Upper lobe of left lung (tissue), 6 donors: Measurements from ENCODE around the gene LILRB5. TPM values are rescaled to one million over a fixed set of nuclear protein-coding genes. Genes with fewer than 3 reads are reported as not detected.
"Not testable (repeated sequence)": the region's sequence is repeated elsewhere in the genome, so short reads cannot be mapped to it uniquely, and the experiment has no call there.

Experiments
- ATAC-seq, 2 donors: fragments of 200-7000 bp; cut with Tn5 transposase; one replicate each; pipeline ENCODE4 v1.9.1; 2022; ENCODE audit warnings: mild to moderate bottlenecking in 2 of 2, moderate library complexity in 2 of 2; ENCODE audit not compliant: low FRiP score in 2 of 2
- DNase-seq, 2 donors: peaks; one replicate each; pipeline ENCODE4 v3.0.0-alpha.2; 2019 to 2020
- H3K27ac ChIP-seq, 4 donors: fragments of 200-600 bp; sonication (generic); one replicate each; pipeline ENCODE4 v1.5.1; 2016 to 2019
- H3K27me3 ChIP-seq, 4 donors: fragments of 200-600 bp; sonication (generic); one replicate each; pipeline ENCODE4 v1.5.1; 2017 to 2019
- H3K36me3 ChIP-seq, 4 donors: fragments of 200-600 bp; sonication (generic); one replicate each; pipeline ENCODE4 v1.5.1; 2016 to 2019
- H3K4me1 ChIP-seq, 4 donors: fragments of 200-600 bp; sonication (generic); one replicate each; pipeline ENCODE4 v1.5.1; 2018 to 2019
- H3K4me3 ChIP-seq, 4 donors: fragments of 200-600 bp; sonication (generic); one replicate each; pipeline ENCODE4 v1.5.1; 2017 to 2019; ENCODE audit warnings: mild to moderate bottlenecking in 2 of 4, moderate library complexity in 1 of 4
- H3K9me3 ChIP-seq, 4 donors: fragments of 200-600 bp; sonication (generic); one replicate each; pipeline ENCODE4 v1.5.1; 2018 to 2019
- EP300 ChIP-seq, 4 donors: sonication (generic); formaldehyde crosslinking; IDR thresholded peaks; one replicate each; pipeline ENCODE4 v1.5.1; 2017; ENCODE audit warnings: antibody characterized with exemption in 4 of 4, control low read depth in 2 of 4
- POLR2A ChIP-seq, 4 donors: fragments of 450-650 bp; IDR thresholded peaks; one replicate each; pipeline ENCODE4 v1.5.1; 2016 to 2017; ENCODE audit warnings: antibody characterized with exemption in 4 of 4, mild to moderate bottlenecking in 2 of 4
- POLR2AphosphoS5 ChIP-seq, 2 donors: sonication (generic); formaldehyde crosslinking; IDR thresholded peaks; one replicate each; pipeline ENCODE4 v1.5.1; 2017; ENCODE audit warnings: antibody characterized with exemption in 2 of 2
- WGBS, 2 donors: methylation state at CpG; one replicate each; pipeline ENCODE4 v1.1.5; 2017 to 2018; 5-methylcytosine and 5-hydroxymethylcytosine counted together
- total RNA-seq, 6 donors: library from RNA; depleted of rRNA in 4 of 6; stranded (reverse); fragments of >200 nt in 4 of 6; gene quantifications; one replicate each; pipeline versions ENCODE4 v1.1.0 to v1.2.1, GENCODE V29; 2016 to 2021
- TF ChIP-seq, protein P1 (sequence below), 6 experiments: fragments of 450-650 bp in 4 of 6; fragments of 200-600 bp in 2 of 6; sonication (generic) in 2 of 6; IDR thresholded peaks; one replicate each; pipeline ENCODE4 v1.5.1; 2016 to 2019; ENCODE audit warnings: antibody characterized with exemption in 6 of 6
- donor health status: DM: no; HTN: no; CAD: no; lungs with moderate emphysema.
- donor health status: DM: no; HTN: yes; CAD: no; lungs with severe emphysema.

The LILRB5 gene
- total RNA-seq, 6 donors from 2014 or later, result 5.1 to 54.5 (median 10.0) TPM

GRCh38 chr19:54218960-54219661 is 38.0 kb downstream of the LILRB5 start:
- no peak for TF ChIP-seq POLR2AphosphoS5 (IDR thresholded peaks at IDR 0.05)
- TF ChIP-seq, protein P1, sequence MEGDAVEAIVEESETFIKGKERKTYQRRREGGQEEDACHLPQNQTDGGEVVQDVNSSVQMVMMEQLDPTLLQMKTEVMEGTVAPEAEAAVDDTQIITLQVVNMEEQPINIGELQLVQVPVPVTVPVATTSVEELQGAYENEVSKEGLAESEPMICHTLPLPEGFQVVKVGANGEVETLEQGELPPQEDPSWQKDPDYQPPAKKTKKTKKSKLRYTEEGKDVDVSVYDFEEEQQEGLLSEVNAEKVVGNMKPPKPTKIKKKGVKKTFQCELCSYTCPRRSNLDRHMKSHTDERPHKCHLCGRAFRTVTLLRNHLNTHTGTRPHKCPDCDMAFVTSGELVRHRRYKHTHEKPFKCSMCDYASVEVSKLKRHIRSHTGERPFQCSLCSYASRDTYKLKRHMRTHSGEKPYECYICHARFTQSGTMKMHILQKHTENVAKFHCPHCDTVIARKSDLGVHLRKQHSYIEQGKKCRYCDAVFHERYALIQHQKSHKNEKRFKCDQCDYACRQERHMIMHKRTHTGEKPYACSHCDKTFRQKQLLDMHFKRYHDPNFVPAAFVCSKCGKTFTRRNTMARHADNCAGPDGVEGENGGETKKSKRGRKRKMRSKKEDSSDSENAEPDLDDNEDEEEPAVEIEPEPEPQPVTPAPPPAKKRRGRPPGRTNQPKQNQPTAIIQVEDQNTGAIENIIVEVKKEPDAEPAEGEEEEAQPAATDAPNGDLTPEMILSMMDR (IDR thresholded peaks at IDR 0.05), result no peak
- H3K27me3 ChIP-seq, result no peaks in the 10 kb centered on the region
- H3K9me3 ChIP-seq, result no peaks in the 10 kb centered on the region
- DNase-seq (no peak), ATAC-seq (no peak)
- H3K36me3 ChIP-seq, result peaks cover 0 to 33% (median 5%) of the 10 kb centered on the region in 4 donors
- no peak overlapping the region for H3K4me3 ChIP-seq
- WGBS, 2 donors, result 83 to 87% methylated on average over 20 to 26 of the region's 27 CpGs
- no peak overlapping the region for H3K27ac ChIP-seq
- peaks cover 0 to 7% (median 0%) of the 10 kb centered on the region in 4 donors for H3K4me1 ChIP-seq

GRCh38 chr19:54218259-54218658 is 38.8 kb downstream of the LILRB5 start:
- Histone ChIP-seq H3K4me1 (peaks cover 0 to 4% (median 1%) of the 10 kb centered on the region in 4 donors), H3K4me3 (no peak overlapping the region), H3K27ac (no peak overlapping the region), H3K36me3 (peaks cover 0 to 33% (median 5%) of the 10 kb centered on the region in 4 donors), H3K9me3 (no peaks in the 10 kb centered on the region), H3K27me3 (no peaks in the 10 kb centered on the region)
- DNase-seq (no peak), ATAC-seq (no peak)
- WGBS, 2 donors, result 52 to 74% methylated on average over 4 to 7 of the region's 8 CpGs
- no peak for TF ChIP-seq POLR2A (IDR thresholded peaks at IDR 0.05)

DNA sequence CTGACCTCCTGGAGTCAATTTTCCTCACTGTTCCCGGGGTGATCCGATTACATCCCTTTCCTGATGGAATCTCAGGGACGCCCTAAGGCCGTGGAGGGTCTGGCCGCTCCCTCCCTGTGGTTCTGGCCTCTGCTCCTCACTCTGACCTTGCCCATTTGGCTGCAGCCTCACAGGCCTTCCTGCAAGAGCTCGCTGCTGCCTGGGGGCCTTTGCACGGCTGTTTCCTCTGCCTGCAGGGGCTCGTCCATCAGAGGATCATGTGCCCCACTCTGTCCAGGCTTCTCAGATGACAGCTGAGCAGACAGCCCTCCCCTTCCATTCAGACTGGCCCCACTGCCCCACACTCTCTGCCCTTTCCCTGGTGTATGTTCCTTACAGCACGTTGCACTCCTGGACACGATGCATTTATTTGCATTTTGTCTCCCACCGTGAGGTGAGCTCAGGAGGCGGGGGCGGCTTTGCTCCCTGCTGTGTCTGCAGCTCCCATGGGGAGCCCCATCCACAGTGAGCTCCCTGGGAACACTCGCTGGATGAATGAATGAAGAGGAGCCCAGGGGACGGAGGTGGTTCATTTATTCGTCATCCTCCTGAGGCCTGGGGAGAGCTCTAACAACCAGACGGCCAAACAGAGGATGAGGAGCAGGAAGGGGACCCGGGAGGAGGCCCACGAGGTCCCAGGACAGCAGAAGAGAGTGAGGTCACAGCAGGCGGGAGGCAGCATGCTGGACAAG is 39.4 kb downstream of the LILRB5 start:
- not testable (repeated sequence) for H3K27ac ChIP-seq, H3K4me1 ChIP-seq, ATAC-seq, DNase-seq, H3K4me3 ChIP-seq, H3K27me3 ChIP-seq, H3K9me3 ChIP-seq
- peaks cover 0 to 33% (median 5%) of the 10 kb centered on the region in 4 donors for H3K36me3 ChIP-seq
- WGBS, 2 donors, result 71 to 73% methylated on average over 14 to 15 of the region's 20 CpGs

DNA sequence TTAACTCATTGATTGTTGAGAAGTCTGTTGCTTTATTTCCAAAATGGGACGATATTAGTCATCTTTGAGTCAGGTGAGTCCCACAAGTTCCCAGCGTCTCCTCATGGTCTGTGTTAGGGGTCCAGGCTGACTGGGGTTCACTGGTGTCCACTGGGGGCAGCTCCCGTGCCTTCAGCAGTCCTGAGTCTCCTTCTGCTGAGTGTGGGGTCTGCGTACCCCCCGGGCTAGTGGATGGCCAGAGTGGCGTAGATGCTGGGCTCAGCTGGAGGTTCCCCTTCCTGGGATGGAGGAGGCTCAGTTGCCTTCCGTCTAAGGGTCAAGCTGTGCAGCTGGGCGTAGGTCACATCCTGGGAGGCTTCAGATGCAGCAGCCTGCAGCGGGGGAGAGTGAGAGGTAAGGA is 40.2 kb downstream of the LILRB5 start:
- TF ChIP-seq POLR2A (IDR thresholded peaks at IDR 0.05), result no peak
- no peak for TF ChIP-seq POLR2AphosphoS5 (IDR thresholded peaks at IDR 0.05)
- TF ChIP-seq, protein P1 (IDR thresholded peaks at IDR 0.05), result no peak
- TF ChIP-seq EP300 (IDR thresholded peaks at IDR 0.05), result no peak
- DNase-seq (no peak), ATAC-seq (no peak)
- no peak overlapping the region for H3K27ac ChIP-seq
- H3K9me3 ChIP-seq, result no peaks in the 10 kb centered on the region
- H3K4me3 ChIP-seq, result no peak overlapping the region
- peaks cover 0 to 33% (median 5%) of the 10 kb centered on the region in 4 donors for H3K36me3 ChIP-seq
- 92 to 93% methylated on average over 3 to 6 of the region's 9 CpGs for WGBS, 2 donors
- H3K27me3 ChIP-seq, result no peaks in the 10 kb centered on the region
- peaks cover 0 to 3% (median 0%) of the 10 kb centered on the region in 4 donors for H3K4me1 ChIP-seq

DNA sequence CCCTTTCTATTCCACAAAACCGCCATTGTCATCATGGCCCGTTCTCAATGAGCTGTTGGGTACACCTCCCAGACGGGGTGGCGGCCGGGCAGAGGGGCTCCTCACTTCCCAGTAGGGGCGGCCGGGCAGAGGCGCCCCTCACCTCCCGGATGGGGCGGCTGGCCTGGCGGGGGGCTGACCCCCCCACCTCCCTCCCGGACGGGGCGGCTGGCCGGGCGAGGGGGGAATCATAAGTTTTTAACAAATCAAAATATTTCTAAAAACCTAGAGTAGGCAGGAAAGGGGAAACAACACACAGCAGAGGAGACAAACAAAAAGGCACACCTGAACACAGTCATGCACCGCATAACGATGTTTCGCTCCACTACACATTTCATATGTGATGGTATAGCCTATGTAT is 42.3 kb downstream of the LILRB5 start:
- WGBS, 2 donors, result 91 to 96% methylated on average over 12 to 15 of the region's 19 CpGs
- H3K27me3 ChIP-seq, H3K9me3 ChIP-seq, H3K27ac ChIP-seq, ATAC-seq, H3K4me3 ChIP-seq: not testable (repeated sequence)
- peak in 1 of 2 donors; percentile 67 for DNase-seq
- Histone ChIP-seq H3K36me3 (peaks cover 0 to 33% (median 5%) of the 10 kb centered on the region in 4 donors), H3K4me1 (peaks cover 8 to 20% (median 18%) of the 10 kb centered on the region in 4 donors)

DNA sequence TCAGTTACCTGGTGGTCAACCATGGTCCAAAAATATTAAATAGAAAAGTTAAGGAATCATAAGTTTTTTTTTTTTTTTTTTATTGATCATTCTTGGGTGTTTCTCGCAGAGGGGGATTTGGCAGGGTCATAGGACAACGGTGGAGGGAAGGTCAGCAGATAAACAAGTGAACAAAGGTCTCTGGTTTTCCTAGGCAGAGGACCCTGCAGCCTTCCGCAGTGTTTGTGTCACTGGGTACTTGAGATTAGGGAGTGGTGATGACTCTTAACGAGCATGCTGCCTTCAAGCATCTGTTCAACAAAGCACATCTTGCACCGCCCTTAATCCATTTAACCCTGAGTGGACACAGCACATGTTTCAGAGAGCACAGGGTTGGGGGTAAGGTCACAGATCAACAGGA is 42.9 kb downstream of the LILRB5 start:
- not testable (repeated sequence) for DNase-seq, ATAC-seq, H3K4me3 ChIP-seq, H3K27me3 ChIP-seq, H3K9me3 ChIP-seq, H3K27ac ChIP-seq
- Histone ChIP-seq H3K4me1 (peaks cover 13 to 25% (median 24%) of the 10 kb centered on the region in 4 donors), H3K36me3 (peaks cover 0 to 31% (median 3%) of the 10 kb centered on the region in 4 donors)
- WGBS, 2 donors, result 43 to 52% methylated on average over 3 to 4 of the region's 5 CpGs
